ENCODE measurements around the gene LDHA.
A peak's percentile ranks its signal among the peaks of the same experiment; 100 is the strongest.

The LDHA gene

DNA sequence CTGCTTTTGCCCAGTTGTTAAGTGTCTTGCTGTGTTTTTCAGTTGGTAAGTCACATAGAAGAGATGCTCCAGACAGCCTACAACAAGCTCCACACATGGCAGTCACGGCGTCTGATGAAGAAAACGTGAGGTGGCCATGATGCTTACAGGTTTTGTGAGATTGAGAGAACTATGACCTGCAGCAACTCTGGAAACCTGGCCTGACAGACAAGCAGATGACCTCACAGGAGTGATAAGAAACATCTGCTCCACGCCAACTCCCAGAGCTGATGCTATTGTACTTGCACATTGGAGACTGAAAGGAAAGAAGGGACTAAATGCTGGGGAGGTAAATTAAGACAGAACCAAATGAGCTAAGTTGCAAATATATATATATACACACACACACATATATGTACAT lies 28.6 kb upstream of the LDHA start:
- TF ChIP-seq, protein P1, sequence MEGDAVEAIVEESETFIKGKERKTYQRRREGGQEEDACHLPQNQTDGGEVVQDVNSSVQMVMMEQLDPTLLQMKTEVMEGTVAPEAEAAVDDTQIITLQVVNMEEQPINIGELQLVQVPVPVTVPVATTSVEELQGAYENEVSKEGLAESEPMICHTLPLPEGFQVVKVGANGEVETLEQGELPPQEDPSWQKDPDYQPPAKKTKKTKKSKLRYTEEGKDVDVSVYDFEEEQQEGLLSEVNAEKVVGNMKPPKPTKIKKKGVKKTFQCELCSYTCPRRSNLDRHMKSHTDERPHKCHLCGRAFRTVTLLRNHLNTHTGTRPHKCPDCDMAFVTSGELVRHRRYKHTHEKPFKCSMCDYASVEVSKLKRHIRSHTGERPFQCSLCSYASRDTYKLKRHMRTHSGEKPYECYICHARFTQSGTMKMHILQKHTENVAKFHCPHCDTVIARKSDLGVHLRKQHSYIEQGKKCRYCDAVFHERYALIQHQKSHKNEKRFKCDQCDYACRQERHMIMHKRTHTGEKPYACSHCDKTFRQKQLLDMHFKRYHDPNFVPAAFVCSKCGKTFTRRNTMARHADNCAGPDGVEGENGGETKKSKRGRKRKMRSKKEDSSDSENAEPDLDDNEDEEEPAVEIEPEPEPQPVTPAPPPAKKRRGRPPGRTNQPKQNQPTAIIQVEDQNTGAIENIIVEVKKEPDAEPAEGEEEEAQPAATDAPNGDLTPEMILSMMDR (IDR thresholded peaks at IDR 0.05): no peak
- no peak overlapping the region for H3K4me3 ChIP-seq
- DNase-seq (ENCODE audit: low spot score): no peak
- H3K27ac ChIP-seq: no peak overlapping the region

DNA sequence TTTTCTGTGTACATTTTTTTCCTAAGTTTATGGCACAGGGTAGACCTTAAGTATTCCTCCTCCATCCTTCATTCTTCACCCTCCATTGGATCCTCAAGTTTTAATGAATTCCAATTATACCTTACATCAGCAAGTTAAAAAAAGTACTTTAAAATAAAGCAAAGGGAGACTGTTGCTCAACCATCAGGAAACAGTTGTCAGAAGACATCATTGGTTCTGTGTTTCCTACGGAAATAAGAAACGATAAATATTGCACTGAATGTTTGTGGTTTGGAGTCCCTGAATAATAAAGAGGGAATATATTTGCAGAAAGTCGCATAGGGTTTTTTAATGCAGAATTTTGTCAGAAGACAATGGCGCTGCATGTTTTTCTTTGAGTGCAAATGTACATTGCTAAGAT lies 28.1 kb upstream of the LDHA start:
- no peak overlapping the region for H3K27ac ChIP-seq
- TF ChIP-seq, protein P1 (IDR thresholded peaks at IDR 0.05): no peak
- DNase-seq (ENCODE audit: low spot score): no peak
- no peak overlapping the region for H3K4me3 ChIP-seq

DNA sequence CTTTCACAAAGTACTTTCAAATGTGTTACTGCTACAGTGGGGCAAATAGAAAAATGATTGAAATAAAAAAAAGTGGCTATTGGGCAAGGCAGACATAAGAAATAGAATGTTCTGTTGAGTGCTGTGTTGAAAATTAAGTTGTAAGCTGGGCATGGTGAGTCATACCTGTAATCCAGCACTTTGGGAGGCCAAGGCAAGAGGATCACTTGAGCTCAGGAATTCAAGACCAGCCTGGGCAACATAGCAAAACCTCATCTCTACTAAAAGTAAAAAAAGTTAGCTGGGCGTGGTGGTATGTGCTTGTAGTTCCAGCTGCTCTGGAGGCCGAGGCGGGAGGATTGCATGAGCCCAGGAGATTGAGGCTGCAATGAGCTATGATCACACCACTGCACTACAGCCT lies 26.9 kb upstream of the LDHA start:
- no peak overlapping the region for H3K27ac ChIP-seq
- no peak for DNase-seq (ENCODE audit: low spot score)
- TF ChIP-seq, protein P1 (IDR thresholded peaks at IDR 0.05): no peak
- no peak overlapping the region for H3K4me3 ChIP-seq

DNA sequence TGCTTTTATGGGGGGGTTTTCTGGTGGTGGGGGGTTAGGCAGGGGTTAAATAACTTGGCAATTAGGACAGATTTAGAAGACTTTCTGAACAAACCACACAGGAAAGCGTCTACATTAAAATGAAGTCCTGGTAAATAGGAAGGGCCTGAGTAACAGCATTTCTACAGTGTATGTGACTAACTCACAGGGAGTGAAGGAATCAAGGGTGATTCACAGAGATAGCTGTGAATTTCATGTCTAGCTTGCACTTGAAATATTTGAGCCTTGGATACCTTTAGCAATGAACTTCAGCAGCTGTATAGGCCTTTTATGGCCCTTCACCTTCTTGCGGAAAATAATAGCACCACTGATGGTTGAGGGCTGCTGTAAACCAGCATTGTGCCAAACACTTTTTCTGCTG lies 26.1 kb upstream of the LDHA start:
- H3K27ac ChIP-seq: no peak overlapping the region
- TF ChIP-seq, protein P1 (IDR thresholded peaks at IDR 0.05): no peak
- H3K4me3 ChIP-seq: no peak overlapping the region
- no peak for DNase-seq (ENCODE audit: low spot score)

DNA sequence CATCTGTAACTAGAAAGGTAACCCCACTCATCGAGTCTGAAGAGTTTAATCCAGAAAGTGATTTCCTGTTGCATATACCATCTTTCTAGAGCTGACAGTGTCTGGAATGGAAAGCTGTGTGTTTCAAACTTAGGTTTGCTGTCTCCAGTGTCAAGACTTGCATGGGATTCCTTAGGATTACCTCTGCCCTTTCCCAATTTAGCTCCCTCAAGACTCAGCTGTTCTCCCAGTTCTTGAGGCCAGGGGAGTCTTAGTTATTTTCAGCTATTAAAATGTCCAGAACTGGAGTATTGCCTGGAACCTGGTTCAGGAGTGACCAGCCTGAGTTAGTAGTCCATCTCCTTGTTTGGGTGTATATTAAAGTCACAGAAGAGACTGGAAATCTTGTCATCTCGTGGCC lies 25.0 kb upstream of the LDHA start:
- no peak for DNase-seq (ENCODE audit: low spot score)
- peak overlapping the region in 1 of 2 donors; percentile 19 for H3K27ac ChIP-seq

DNA sequence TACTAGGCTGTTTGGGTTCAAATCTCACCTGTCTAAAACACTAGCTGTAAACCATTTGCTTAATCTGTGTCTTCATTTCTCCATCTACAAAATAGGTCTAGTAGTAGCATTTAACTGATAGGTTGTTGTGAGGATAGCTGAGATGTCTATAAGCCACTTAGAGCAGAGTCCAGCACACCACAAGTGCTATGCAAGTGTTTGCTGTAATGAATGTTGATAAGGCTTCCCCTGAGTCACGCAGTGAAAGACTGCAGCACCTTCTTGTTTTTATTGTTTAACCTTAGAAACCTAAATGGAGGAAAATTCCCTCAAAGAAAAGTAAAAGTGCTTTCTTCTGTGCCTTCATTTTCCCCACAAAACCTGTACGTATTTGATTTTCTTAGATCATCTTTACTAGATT lies 23.1 kb upstream of the LDHA start:
- no peak overlapping the region for H3K27ac ChIP-seq
- H3K4me3 ChIP-seq: no peak overlapping the region
- no peak for DNase-seq (ENCODE audit: low spot score)
- TF ChIP-seq, protein P1 (IDR thresholded peaks at IDR 0.05): no peak

More for the DNA sequence above, 25.0 kb upstream of the LDHA start:
- TF ChIP-seq, protein P1 (IDR thresholded peaks at IDR 0.05): no peak
- H3K4me3 ChIP-seq: no peak overlapping the region

DNA sequence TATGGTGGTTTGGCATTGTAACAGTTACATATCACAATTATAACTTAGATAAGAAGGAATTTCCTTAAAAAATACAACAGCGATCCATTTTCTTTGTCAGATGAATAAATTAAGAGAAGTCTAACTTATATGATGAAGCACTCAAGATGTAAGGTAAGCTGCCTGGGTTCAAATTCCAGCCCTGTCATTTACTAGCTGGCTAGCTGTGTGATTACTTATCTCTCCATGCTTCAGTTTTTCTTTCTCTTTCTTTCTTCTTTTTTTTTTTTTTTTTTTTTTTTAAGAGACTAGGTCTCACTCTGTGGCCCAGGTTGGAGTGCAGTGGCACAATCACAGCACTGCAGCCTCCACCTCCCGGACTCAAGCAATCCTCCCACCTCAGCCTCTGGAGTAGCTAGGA lies 22.2 kb upstream of the LDHA start:
- Histone ChIP-seq H3K27ac (no peak overlapping the region), H3K4me3 (no peak overlapping the region)
- DNase-seq (ENCODE audit: low spot score): no peak
- TF ChIP-seq, protein P1 (IDR thresholded peaks at IDR 0.05): no peak

Measured in coronary artery (tissue), 2 donors.